Spleen (tissue), 11 donors: Measurements from ENCODE around the gene TAX1BP3. TPM values are rescaled to one million over a fixed set of nuclear protein-coding genes. Genes with fewer than 3 reads are reported as not detected.
A peak's percentile ranks its signal among the peaks of the same experiment; 100 is the strongest.

Source experiments
- DNase-seq: peaks from one replicate; pipeline ENCODE4 v3.0.0-alpha.2; 2020
- H3K27ac ChIP-seq, 8 donors: fragments of 200-600 bp; sonication (generic) in 7 of 8; 1 replicate in 4 of 8; 2 replicates in 4 of 8; pipeline versions ENCODE4 v1.5.0 to v1.8.0; 2016 to 2021; ENCODE audit warnings: inconsistent platforms in 4 of 8, mild to moderate bottlenecking in 4 of 8, moderate library complexity in 1 of 8
- H3K27me3 ChIP-seq, 7 donors: fragments of 200-600 bp; sonication (generic) in 6 of 7; replicated peaks in 1 of 7; 1 replicate in 4 of 7; 2 replicates in 3 of 7; pipeline versions ENCODE4 v1.5.0 to v1.8.0; 2016 to 2021; ENCODE audit warnings: inconsistent platforms in 3 of 7, mild to moderate bottlenecking in 1 of 7
- H3K36me3 ChIP-seq, 6 donors: fragments of 200-600 bp; sonication (generic) in 5 of 6; 1 replicate in 4 of 6; 2 replicates in 2 of 6; pipeline versions ENCODE4 v1.5.0 to v1.8.0; 2016 to 2021; ENCODE audit warnings: inconsistent platforms in 2 of 6
- H3K4me1 ChIP-seq, 6 donors: fragments of 200-600 bp; sonication (generic) in 5 of 6; 1 replicate in 3 of 6; 2 replicates in 3 of 6; pipeline versions ENCODE4 v1.5.0 to v1.8.0; 2016 to 2021; ENCODE audit warnings: inconsistent platforms in 3 of 6
- H3K4me3 ChIP-seq, 8 donors: fragments of 200-600 bp; sonication (generic) in 7 of 8; 1 replicate in 4 of 8; 2 replicates in 4 of 8; pipeline versions ENCODE4 v1.5.0 to v1.8.0; 2016 to 2021; ENCODE audit warnings: inconsistent platforms in 4 of 8, mild to moderate bottlenecking in 4 of 8, moderate library complexity in 2 of 8
- H3K9me3 ChIP-seq, 8 donors: fragments of 200-600 bp; sonication (generic) in 7 of 8; 1 replicate in 4 of 8; 2 replicates in 4 of 8; pipeline versions ENCODE4 v1.5.0 to v1.8.0; 2016 to 2021; ENCODE audit warnings: inconsistent platforms in 4 of 8
- POLR2A ChIP-seq, 3 donors: fragments of 450-650 bp; IDR thresholded peaks; one replicate each; pipeline ENCODE4 v1.5.1; 2017; ENCODE audit warnings: antibody characterized with exemption in 3 of 3, mild to moderate bottlenecking in 1 of 3
- POLR2AphosphoS5 ChIP-seq, 3 donors: sonication (generic); formaldehyde crosslinking; IDR thresholded peaks; one replicate each; pipeline ENCODE4 v1.5.1; 2017; ENCODE audit warnings: antibody characterized with exemption in 3 of 3
- WGBS, 5 donors: extraction: QIAGEN DNeasy Blood & Tissue Kit in 3 of 5; methylation state at CpG; one replicate each; pipeline versions ENCODE4 v1.1.5 to v1.1.7; 2013 to 2018; 5-methylcytosine and 5-hydroxymethylcytosine counted together
- intact Hi-C: fragments of 100-400 bp; cut with DNase I; formaldehyde crosslinking; loops from one replicate; pipeline ENCODE4 v1.15.0; 2023; ENCODE audit warnings: low total_unique reads
- polyA plus RNA-seq, 3 donors: library from polyadenylated mRNA; stranded (reverse); fragments of 200-250 nt; gene quantifications; one replicate each; pipeline ENCODE4 v1.2.1, GENCODE V29; 2013
- total RNA-seq, 7 donors: library from RNA; depleted of rRNA in 3 of 7; stranded (reverse); fragments of >200 nt in 3 of 7; fragmentation: NEBNext Ultra II Directional in 4 of 7; extraction: Animal tissue kit (Norgen Biotek cat#: 25700) in 4 of 7; gene quantifications; one replicate each; pipeline versions ENCODE4 v1.1.0 to v1.2.1, GENCODE V29; 2016 to 2021
- TF ChIP-seq, protein P1 (sequence below), 11 experiments: fragments of 200-600 bp in 7 of 11; fragments of 450-650 bp in 4 of 11; sonication (generic) in 4 of 11; IDR thresholded peaks in 8 of 11; conservative IDR thresholded peaks in 3 of 11; 1 replicate in 7 of 11; 2 replicates in 4 of 11; pipeline versions ENCODE4 v1.4.0 to v1.8.0; 2016 to 2021; ENCODE audit warnings: antibody characterized with exemption in 11 of 11, inconsistent platforms in 4 of 11, mild to moderate bottlenecking in 1 of 11
- donor health status: healthy with polysubstance abuse.
- donor health status: DM: no; HTN: no; CAD: no; lungs with moderate emphysema.
- donor health status: DM: no; HTN: no; CAD: no.
- donor health status: Bipolar disorder and iron deficiency.
- donor health status: healthy.
- donor health status: DM: no; HTN: no; CAD: no.
- donor health status: DM: yes; HTN: yes; CAD: no.

TAX1BP3 gene
- total and polyA plus RNA-seq, 10 donors = 32.9 to 65.7 (median 52.6) TPM

- 84 to 97% (median 91%) methylated on average over 6 to 11 of the region's 11 CpGs for WGBS, 5 donors
- Histone ChIP-seq H3K36me3 (peaks cover 0 to 63% (median 0%) of the 10 kb centered on the region in 6 donors), H3K27me3 (no peaks in the 10 kb centered on the region), H3K4me1 (peaks cover 0 to 29% (median 12%) of the 10 kb centered on the region in 6 donors), H3K4me3 (no peak overlapping the region), H3K9me3 (no peaks in the 10 kb centered on the region), H3K27ac (no peak overlapping the region)
- intact Hi-C loops = no loop called here
- TF ChIP-seq, protein P1, sequence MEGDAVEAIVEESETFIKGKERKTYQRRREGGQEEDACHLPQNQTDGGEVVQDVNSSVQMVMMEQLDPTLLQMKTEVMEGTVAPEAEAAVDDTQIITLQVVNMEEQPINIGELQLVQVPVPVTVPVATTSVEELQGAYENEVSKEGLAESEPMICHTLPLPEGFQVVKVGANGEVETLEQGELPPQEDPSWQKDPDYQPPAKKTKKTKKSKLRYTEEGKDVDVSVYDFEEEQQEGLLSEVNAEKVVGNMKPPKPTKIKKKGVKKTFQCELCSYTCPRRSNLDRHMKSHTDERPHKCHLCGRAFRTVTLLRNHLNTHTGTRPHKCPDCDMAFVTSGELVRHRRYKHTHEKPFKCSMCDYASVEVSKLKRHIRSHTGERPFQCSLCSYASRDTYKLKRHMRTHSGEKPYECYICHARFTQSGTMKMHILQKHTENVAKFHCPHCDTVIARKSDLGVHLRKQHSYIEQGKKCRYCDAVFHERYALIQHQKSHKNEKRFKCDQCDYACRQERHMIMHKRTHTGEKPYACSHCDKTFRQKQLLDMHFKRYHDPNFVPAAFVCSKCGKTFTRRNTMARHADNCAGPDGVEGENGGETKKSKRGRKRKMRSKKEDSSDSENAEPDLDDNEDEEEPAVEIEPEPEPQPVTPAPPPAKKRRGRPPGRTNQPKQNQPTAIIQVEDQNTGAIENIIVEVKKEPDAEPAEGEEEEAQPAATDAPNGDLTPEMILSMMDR (IDR thresholded peaks at IDR 0.05 in 8 of 11, conservative IDR thresholded peaks at IDR 0.05 in 3 of 11) = no peak
- no peak for TF ChIP-seq POLR2A (IDR thresholded peaks at IDR 0.05)
- TF ChIP-seq POLR2AphosphoS5 (IDR thresholded peaks at IDR 0.05) = no peak
- DNase-seq = no peak
Measured at GRCh38 chr17:3655766-3656165, 12.6 kb downstream of the TAX1BP3 start.

GRCh38 chr17:3647769-3648555, 20.4 kb downstream of the TAX1BP3 start:
- TF ChIP-seq, protein P1 (IDR thresholded peaks at IDR 0.05 in 8 of 11, conservative IDR thresholded peaks at IDR 0.05 in 3 of 11) = peak in 4 of 11 experiments; percentile 20 to 53 (median 38)
- TF ChIP-seq POLR2A (IDR thresholded peaks at IDR 0.05) (no peak), POLR2AphosphoS5 (IDR thresholded peaks at IDR 0.05) (no peak)
- DNase-seq = no peak
- Histone ChIP-seq H3K9me3 (no peaks in the 10 kb centered on the region), H3K27me3 (no peaks in the 10 kb centered on the region), H3K27ac (no peak overlapping the region), H3K4me1 (peaks cover 0 to 20% (median 9%) of the 10 kb centered on the region in 6 donors), H3K36me3 (peaks cover 0 to 82% (median 18%) of the 10 kb centered on the region in 6 donors), H3K4me3 (no peak overlapping the region)
- intact Hi-C loops = no loop called here
- 66 to 73% (median 72%) methylated on average over 20 of the region's 20 CpGs for WGBS, 5 donors

DNA sequence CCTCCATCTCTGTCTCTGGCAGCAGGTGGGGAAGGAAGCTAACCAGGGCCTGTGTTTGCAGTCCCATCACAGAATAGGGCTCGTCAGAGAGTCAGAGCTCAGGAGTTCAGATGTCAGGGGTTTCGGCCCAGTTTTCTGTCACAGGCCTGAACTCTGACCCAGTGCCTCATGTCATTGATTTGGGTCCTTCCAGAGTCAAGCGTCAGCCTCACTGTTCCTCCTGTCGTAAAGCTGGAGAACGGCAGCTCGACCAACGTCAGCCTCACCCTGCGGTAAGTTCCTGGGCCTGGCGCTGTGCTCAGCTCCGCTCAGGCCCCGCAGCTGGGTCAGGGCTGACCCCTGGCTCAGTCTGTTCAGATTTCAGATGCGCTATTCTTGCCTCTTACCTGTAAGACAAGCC, 21.1 kb downstream of the TAX1BP3 start:
- H3K9me3 ChIP-seq = no peaks in the 10 kb centered on the region
- WGBS, 5 donors = 89 to 95% (median 90%) methylated on average over 9 to 12 of the region's 12 CpGs
- intact Hi-C loops = no loop called here
- TF ChIP-seq, protein P1 (IDR thresholded peaks at IDR 0.05 in 8 of 11, conservative IDR thresholded peaks at IDR 0.05 in 3 of 11) = no peak
- no peak for TF ChIP-seq POLR2A (IDR thresholded peaks at IDR 0.05)
- TF ChIP-seq POLR2AphosphoS5 (IDR thresholded peaks at IDR 0.05) = no peak
- H3K36me3 ChIP-seq = peaks cover 0 to 82% (median 18%) of the 10 kb centered on the region in 6 donors
- H3K27ac ChIP-seq = no peak overlapping the region
- H3K4me1 ChIP-seq = peaks cover 0 to 20% (median 9%) of the 10 kb centered on the region in 6 donors
- no peak for DNase-seq
- no peak overlapping the region for H3K4me3 ChIP-seq
- no peaks in the 10 kb centered on the region for H3K27me3 ChIP-seq

GRCh38 chr17:3645310-3645709, 23.1 kb downstream of the TAX1BP3 start:
- intact Hi-C loops = no loop called here

More at GRCh38 chr17:3645310-3645709, 23.1 kb downstream of the TAX1BP3 start:
- no peak for TF ChIP-seq POLR2AphosphoS5 (IDR thresholded peaks at IDR 0.05)
- TF ChIP-seq, protein P1 (IDR thresholded peaks at IDR 0.05 in 8 of 11, conservative IDR thresholded peaks at IDR 0.05 in 3 of 11) = no peak
- no peak for TF ChIP-seq POLR2A (IDR thresholded peaks at IDR 0.05)
- H3K4me1 ChIP-seq = peaks cover 0 to 21% (median 12%) of the 10 kb centered on the region in 6 donors
- H3K9me3 ChIP-seq = no peaks in the 10 kb centered on the region
- 45 to 79% (median 69%) methylated on average over 5 of the region's 5 CpGs for WGBS, 5 donors
- peak overlapping the region in 1 of 8 donors; percentile 17 for H3K27ac ChIP-seq
- H3K4me3 ChIP-seq = no peak overlapping the region
- peaks cover 0 to 81% (median 20%) of the 10 kb centered on the region in 6 donors for H3K36me3 ChIP-seq
- H3K27me3 ChIP-seq = no peaks in the 10 kb centered on the region
- DNase-seq = no peak
